ENCODE data around the gene SCFD2.

Gene SCFD2

DNA sequence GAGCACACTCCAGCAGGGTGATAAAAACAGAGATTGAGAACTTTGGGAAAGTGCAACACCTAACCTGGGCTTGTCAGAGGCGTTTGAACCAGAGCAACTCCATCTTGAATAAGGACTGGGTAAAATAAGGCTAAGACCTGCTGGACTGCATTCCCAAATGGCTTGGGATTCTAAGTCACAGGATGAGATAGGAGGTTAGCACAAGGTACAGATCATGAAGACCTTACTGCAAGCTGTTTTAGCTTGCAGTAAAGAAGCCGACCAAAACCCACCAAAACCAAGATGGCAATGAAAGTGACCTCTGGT is 43.9 kb downstream of the SCFD2 start:
- TF ChIP-seq, protein P1, sequence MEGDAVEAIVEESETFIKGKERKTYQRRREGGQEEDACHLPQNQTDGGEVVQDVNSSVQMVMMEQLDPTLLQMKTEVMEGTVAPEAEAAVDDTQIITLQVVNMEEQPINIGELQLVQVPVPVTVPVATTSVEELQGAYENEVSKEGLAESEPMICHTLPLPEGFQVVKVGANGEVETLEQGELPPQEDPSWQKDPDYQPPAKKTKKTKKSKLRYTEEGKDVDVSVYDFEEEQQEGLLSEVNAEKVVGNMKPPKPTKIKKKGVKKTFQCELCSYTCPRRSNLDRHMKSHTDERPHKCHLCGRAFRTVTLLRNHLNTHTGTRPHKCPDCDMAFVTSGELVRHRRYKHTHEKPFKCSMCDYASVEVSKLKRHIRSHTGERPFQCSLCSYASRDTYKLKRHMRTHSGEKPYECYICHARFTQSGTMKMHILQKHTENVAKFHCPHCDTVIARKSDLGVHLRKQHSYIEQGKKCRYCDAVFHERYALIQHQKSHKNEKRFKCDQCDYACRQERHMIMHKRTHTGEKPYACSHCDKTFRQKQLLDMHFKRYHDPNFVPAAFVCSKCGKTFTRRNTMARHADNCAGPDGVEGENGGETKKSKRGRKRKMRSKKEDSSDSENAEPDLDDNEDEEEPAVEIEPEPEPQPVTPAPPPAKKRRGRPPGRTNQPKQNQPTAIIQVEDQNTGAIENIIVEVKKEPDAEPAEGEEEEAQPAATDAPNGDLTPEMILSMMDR (IDR thresholded peaks at IDR 0.05), result no peak
- Mint-ChIP-seq H3K27ac (no peak overlapping the region), H3K9me3 (peaks cover 2% of the 10 kb centered on the region), H3K4me1 (no peaks in the 10 kb centered on the region), H3K27me3 (ENCODE audit: low read depth, poor library complexity) (no peaks in the 10 kb centered on the region), H3K36me3 (ENCODE audit: low read depth) (peaks cover 2% of the 10 kb centered on the region), H3K4me3 (no peak overlapping the region)
- no peak for DNase-seq

DNA sequence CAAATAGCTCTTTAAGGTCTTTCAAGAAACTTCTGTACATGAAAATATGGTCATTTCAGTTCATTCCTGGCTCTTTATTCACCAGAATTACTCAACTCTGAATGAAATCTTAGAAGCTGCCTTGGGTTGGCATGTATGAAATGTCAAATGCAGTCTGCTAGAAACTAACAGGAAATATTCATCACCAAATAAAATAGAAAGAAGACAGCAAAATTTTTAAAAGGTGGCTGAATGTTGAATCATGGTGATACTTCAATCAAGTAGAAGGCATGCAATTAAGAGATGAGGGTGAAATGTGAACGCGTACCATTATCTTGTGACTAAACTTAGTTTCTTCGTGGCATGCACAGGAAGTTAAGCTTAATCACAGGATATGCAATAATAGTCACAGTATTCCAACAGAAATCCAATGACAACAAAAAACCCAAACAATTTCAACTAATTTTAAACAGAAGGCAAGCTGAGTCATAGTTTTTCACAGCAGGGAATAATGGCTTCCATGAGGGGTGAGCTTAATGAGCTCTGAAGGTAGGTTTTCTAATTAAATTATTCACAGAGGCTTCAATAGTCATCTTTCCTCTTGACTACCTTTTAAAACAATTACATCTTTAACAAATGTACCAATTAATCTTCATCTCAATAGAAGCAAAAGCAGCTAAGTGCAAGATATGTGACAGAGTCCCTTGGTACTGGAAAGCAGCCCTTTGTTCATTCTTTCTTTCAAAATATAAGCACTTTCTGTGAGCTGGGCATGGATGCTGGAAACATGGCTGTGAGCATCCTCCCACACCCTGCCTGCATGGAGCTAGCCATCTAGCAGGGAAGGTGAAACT is 44.5 kb downstream of the SCFD2 start:
- Mint-ChIP-seq H3K9me3 (no peaks in the 10 kb centered on the region), H3K27ac (no peak overlapping the region), H3K4me1 (no peaks in the 10 kb centered on the region)

DNA sequence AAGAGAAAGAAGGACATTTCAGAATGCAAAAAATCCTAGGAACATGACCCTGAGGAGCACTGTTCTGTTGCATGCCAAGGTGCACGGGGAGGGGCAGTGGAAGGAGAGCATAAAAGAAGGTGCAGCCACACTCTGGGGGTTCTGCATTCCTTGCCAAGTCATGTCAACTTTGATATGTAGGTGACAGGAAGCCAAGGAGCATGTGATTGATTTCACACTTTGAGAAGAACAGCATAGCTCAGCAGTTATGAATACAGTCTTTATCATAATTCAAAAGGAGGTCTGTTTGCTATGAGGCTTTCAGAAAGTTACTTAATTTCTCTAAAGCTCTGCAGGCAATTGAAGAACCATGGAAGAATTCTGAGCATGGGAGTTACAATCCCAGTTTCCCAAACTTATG is 50.6 kb downstream of the SCFD2 start:
- Mint-ChIP-seq H3K9me3 (no peaks in the 10 kb centered on the region), H3K27me3 (ENCODE audit: low read depth, poor library complexity) (no peaks in the 10 kb centered on the region), H3K36me3 (ENCODE audit: low read depth) (no peaks in the 10 kb centered on the region), H3K27ac (no peak overlapping the region), H3K4me3 (no peak overlapping the region), H3K4me1 (no peaks in the 10 kb centered on the region)
- TF ChIP-seq, protein P1 (IDR thresholded peaks at IDR 0.05), result no peak
- no peak for DNase-seq

More for the DNA sequence above, 44.5 kb downstream of the SCFD2 start:
- Mint-ChIP-seq H3K36me3 (ENCODE audit: low read depth) (no peaks in the 10 kb centered on the region), H3K27me3 (ENCODE audit: low read depth, poor library complexity) (no peaks in the 10 kb centered on the region), H3K4me3 (no peak overlapping the region)
- no peak for DNase-seq
- TF ChIP-seq, protein P1 (IDR thresholded peaks at IDR 0.05), result no peak

DNA sequence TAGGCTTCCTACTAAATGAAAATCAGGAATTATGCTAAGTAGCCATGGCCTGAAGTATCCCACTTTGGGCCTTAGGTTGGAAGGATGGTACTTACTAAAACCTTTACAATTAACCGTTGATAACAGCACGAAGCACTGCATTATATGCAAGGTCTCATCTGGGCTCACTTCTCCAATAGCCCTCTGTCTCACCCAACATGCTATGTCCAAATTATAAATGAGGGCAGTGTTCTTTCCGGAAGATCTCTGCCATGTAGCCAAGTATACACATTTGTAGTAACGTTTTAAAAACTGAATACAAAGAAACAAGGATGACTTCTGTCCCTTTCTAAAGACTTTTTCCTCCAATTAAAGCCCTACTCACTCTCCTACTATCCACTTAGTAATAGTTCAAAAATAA is 51.6 kb downstream of the SCFD2 start:
- H3K9me3 Mint-ChIP-seq, result no peaks in the 10 kb centered on the region
- H3K4me3 Mint-ChIP-seq, result no peak overlapping the region
- H3K36me3 Mint-ChIP-seq (ENCODE audit: low read depth), result no peaks in the 10 kb centered on the region
- TF ChIP-seq, protein P1 (IDR thresholded peaks at IDR 0.05), result no peak
- H3K4me1 Mint-ChIP-seq, result no peaks in the 10 kb centered on the region
- no peak overlapping the region for H3K27ac Mint-ChIP-seq
- no peak for DNase-seq
- no peaks in the 10 kb centered on the region for H3K27me3 Mint-ChIP-seq (ENCODE audit: low read depth, poor library complexity)

DNA sequence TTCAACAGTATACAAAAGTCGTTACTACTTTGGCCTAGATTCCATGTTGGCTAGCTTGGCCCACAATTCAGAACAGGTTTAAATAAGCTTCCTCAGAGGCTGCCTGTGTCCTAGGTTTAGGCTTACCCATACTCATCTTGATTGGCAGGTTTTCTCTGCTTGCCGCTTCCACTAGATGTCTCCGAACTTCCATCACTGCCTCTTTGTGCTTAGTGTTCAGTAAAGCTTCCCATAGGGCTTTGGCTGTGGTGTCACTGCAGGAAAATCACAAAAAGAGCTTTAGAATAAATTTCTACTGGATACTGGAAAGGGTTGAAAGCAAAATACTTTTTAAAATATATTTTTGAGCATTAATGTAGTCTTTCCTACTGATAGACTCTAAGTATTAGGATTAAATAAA is 52.4 kb downstream of the SCFD2 start:
- no peak overlapping the region for H3K27ac Mint-ChIP-seq
- H3K4me1 Mint-ChIP-seq, result no peaks in the 10 kb centered on the region
- H3K4me3 Mint-ChIP-seq, result no peak overlapping the region

More for the DNA sequence above, 52.4 kb downstream of the SCFD2 start:
- no peaks in the 10 kb centered on the region for H3K36me3 Mint-ChIP-seq (ENCODE audit: low read depth)
- no peaks in the 10 kb centered on the region for H3K27me3 Mint-ChIP-seq (ENCODE audit: low read depth, poor library complexity)
- H3K9me3 Mint-ChIP-seq, result no peaks in the 10 kb centered on the region
- no peak for DNase-seq
- TF ChIP-seq, protein P1 (IDR thresholded peaks at IDR 0.05), result no peak

All from nephron progenitor cell (in vitro differentiated cells).